ENCODE results near the gene HEG1.

GRCh38 chr3:124995460-124995994, 60.3 kb downstream of the HEG1 start:
- TF ChIP-seq POLR2AphosphoS5 (IDR thresholded peaks at IDR 0.05) (peak; percentile 6), POLR2A (IDR thresholded peaks at IDR 0.05) (no peak), CTCF (IDR thresholded peaks at IDR 0.05) (peak; percentile 44 to 85 (median 72)), EP300 (IDR thresholded peaks at IDR 0.05) (no peak)

Data from gastroesophageal sphincter (tissue), 3 donors.